K562 (cell line): ENCODE results near the gene TEX48. TPM values are rescaled to one million over a fixed set of nuclear protein-coding genes. Genes with fewer than 3 reads are reported as not detected.
A peak's percentile ranks its signal among the peaks of the same experiment; 100 is the strongest.

Experiments
- CREM ChIP-seq: IDR thresholded peaks from 2 replicates; pipeline ENCODE4 v1.6.1; 2014; ENCODE audit warnings: antibody characterized with exemption, low read depth
- MAFF ChIP-seq: IDR thresholded peaks from 2 replicates; pipeline ENCODE4 v1.6.1; 2012; ENCODE audit warnings: low read length, improper control_type of control experiment
- PHF20 ChIP-seq: fragments of 450-650 bp; IDR thresholded peaks from 2 replicates; pipeline ENCODE4 v1.6.1; 2018; ENCODE audit not compliant: partially characterized antibody
- PML ChIP-seq: IDR thresholded peaks from 2 replicates; pipeline ENCODE4 v1.6.1; 2012; ENCODE audit warnings: low read length, inconsistent platforms
- SMARCB1 ChIP-seq: IDR thresholded peaks from 2 replicates; pipeline ENCODE4 v1.6.1; 2011; ENCODE audit warnings: improper control_type of control experiment, low read depth; ENCODE audit not compliant: insufficient read length
- SP2 ChIP-seq: IDR thresholded peaks from 2 replicates; pipeline ENCODE4 v1.6.1; 2011; ENCODE audit warnings: mild to moderate bottlenecking, low read depth, low read length, moderate library complexity; ENCODE audit not compliant: poor library complexity, severe bottlenecking; ENCODE audit errors: extremely low read depth
- SRF ChIP-seq, 2 experiments: fragments of 250-450, 450-650 bp in 1 of 2; sonication (Bioruptor Pico) in 1 of 2; sonication (generic) in 1 of 2; formaldehyde crosslinking; IDR thresholded peaks; 2 replicates each; pipeline versions ENCODE4 v1.5.0 to v1.5.1; 2020 to 2022; ENCODE audit warnings: mild to moderate bottlenecking in 1 of 2, missing genetic modification reagents in 1 of 2
- TAL1 ChIP-seq: fragments of 450-650 bp; IDR thresholded peaks from 2 replicates; pipeline ENCODE4 v1.6.1; 2016; ENCODE audit warnings: mild to moderate bottlenecking
- TCF3 ChIP-seq: sonication (generic); formaldehyde crosslinking; IDR thresholded peaks from 2 replicates; pipeline ENCODE4 v1.4.0; 2020; ENCODE audit warnings: mild to moderate bottlenecking, missing genetic modification reagents
- polyA plus RNA-seq, 8 experiments: library from polyadenylated mRNA; depleted of rRNA in 4 of 8; stranded (reverse) in 5 of 8; unstranded in 3 of 8; fragments of >200 nt; fragmentation: Nextera tagmentation in 2 of 8; fragmentation: Illumina TruSeq in 1 of 8; extraction: Ambion mirVana in 2 of 8; extraction: Trizol in 1 of 8; gene quantifications; 2 replicates each; pipeline versions ENCODE4 v1.2.1 to v1.2.3, GENCODE V29; 2011 to 2014; ENCODE audit warnings: inconsistent platforms in 1 of 8, missing spikeins in 1 of 8
- total RNA-seq, 7 experiments: library from RNA; depleted of rRNA in 6 of 7; stranded (reverse); fragments of >200 nt in 6 of 7; fragmentation: Illumina TruSeq in 2 of 7; extraction: Trizol in 2 of 7; gene quantifications; 2 replicates each; pipeline versions ENCODE4 v1.2.1 to v1.2.3, GENCODE V29; 2011 to 2021; ENCODE audit warnings: low replicate concordance in 1 of 7
- TF ChIP-seq, protein P1 (sequence below): fragments of 250-450 bp; sonication (Bioruptor Pico); IDR thresholded peaks from 2 replicates; pipeline ENCODE4 v1.4.0; 2020
- TF ChIP-seq, protein P2 (sequence below), 2 experiments: fragments of 450-650 bp in 1 of 2; sonication (generic) in 1 of 2; formaldehyde crosslinking in 1 of 2; IDR thresholded peaks in 1 of 2; conservative IDR thresholded peaks in 1 of 2; 2 replicates each; pipeline versions ENCODE4 v1.6.1 to v1.8.1; 2016 to 2023; ENCODE audit warnings: mild to moderate bottlenecking in 2 of 2, moderate library complexity in 2 of 2, inconsistent platforms in 1 of 2, missing genetic modification reagents in 1 of 2
- TF ChIP-seq, protein P3 (sequence below): IDR thresholded peaks from 2 replicates; pipeline ENCODE4 v1.6.1; 2011; ENCODE audit warnings: borderline replicate concordance, low read depth, mild to moderate bottlenecking, moderate library complexity, low read length; ENCODE audit not compliant: insufficient read depth, poor library complexity, severe bottlenecking

Gene TEX48
- total and polyA plus RNA-seq, 9 of the 15 experiments (the other 6 are each of a cell fraction or from before 2014, with no cell fraction given): not detected

DNA sequence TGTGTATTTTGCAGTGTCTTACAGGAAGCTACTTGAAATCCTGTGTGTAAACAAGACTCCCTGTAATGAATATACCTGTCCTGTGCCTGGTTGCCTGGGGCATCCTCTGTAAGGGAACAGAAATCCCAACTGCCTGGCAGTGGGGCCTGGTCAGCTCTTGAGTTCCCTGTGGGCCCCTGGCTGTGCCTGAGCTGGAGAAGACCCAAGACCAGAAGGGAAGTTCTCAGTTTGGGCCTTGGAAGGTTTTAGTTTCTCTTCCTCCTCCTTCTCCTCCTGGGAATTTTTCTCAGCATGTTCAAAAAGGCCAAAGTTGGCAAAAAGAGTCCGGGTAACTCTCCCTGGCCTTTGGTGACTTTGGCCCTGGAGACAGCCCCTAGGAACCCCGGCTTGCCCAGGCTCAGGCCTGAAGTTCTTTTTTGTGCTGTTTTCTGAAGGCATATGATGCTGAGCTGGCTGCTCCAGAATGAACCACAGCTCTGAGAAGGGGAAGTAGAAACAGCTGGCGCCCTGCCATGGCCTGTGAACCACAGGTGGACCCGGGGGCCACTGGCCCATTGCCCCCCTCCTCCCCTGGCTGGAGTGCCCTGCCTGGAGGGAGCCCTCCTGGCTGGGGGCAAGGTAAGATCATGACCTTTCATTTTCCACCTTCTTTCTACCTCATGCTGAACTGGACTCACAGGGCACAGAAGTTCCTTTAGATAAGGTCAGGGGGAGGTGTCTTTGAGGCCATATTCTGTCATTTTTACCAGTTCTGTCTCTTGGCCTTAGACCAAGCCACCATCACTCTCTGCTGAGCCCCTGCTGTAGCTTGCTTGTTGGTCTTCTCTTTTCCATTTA lies 65.1 kb downstream of the TEX48 start (continued):
- TF ChIP-seq, protein P1, sequence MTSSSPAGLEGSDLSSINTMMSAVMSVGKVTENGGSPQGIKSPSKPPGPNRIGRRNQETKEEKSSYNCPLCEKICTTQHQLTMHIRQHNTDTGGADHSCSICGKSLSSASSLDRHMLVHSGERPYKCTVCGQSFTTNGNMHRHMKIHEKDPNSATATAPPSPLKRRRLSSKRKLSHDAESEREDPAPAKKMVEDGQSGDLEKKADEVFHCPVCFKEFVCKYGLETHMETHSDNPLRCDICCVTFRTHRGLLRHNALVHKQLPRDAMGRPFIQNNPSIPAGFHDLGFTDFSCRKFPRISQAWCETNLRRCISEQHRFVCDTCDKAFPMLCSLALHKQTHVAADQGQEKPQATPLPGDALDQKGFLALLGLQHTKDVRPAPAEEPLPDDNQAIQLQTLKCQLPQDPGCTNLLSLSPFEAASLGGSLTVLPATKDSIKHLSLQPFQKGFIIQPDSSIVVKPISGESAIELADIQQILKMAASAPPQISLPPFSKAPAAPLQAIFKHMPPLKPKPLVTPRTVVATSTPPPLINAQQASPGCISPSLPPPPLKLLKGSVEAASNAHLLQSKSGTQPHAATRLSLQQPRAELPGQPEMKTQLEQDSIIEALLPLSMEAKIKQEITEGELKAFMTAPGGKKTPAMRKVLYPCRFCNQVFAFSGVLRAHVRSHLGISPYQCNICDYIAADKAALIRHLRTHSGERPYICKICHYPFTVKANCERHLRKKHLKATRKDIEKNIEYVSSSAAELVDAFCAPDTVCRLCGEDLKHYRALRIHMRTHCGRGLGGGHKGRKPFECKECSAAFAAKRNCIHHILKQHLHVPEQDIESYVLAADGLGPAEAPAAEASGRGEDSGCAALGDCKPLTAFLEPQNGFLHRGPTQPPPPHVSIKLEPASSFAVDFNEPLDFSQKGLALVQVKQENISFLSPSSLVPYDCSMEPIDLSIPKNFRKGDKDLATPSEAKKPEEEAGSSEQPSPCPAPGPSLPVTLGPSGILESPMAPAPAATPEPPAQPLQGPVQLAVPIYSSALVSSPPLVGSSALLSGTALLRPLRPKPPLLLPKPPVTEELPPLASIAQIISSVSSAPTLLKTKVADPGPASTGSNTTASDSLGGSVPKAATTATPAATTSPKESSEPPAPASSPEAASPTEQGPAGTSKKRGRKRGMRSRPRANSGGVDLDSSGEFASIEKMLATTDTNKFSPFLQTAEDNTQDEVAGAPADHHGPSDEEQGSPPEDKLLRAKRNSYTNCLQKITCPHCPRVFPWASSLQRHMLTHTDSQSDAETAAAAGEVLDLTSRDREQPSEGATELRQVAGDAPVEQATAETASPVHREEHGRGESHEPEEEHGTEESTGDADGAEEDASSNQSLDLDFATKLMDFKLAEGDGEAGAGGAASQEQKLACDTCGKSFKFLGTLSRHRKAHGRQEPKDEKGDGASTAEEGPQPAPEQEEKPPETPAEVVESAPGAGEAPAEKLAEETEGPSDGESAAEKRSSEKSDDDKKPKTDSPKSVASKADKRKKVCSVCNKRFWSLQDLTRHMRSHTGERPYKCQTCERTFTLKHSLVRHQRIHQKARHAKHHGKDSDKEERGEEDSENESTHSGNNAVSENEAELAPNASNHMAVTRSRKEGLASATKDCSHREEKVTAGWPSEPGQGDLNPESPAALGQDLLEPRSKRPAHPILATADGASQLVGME (CRISPR knock-in tag): no peak
- no peak for TF ChIP-seq SP2
- TF ChIP-seq, protein P2, sequence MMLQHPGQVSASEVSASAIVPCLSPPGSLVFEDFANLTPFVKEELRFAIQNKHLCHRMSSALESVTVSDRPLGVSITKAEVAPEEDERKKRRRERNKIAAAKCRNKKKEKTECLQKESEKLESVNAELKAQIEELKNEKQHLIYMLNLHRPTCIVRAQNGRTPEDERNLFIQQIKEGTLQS (IDR thresholded peaks at IDR 0.05): no peak
- TF ChIP-seq, protein P2 (CRISPR knock-in tag; conservative IDR thresholded peaks at IDR 0.05): no peak
- TF ChIP-seq SRF (CRISPR knock-in tag; IDR thresholded peaks at IDR 0.05): no peak
- no peak for TF ChIP-seq MAFF
- peak; percentile 61 for TF ChIP-seq TAL1
- no peak for TF ChIP-seq PML
- TF ChIP-seq CREM: no peak
- TF ChIP-seq SMARCB1: no peak
- no peak for TF ChIP-seq PHF20
- TF ChIP-seq, protein P3, sequence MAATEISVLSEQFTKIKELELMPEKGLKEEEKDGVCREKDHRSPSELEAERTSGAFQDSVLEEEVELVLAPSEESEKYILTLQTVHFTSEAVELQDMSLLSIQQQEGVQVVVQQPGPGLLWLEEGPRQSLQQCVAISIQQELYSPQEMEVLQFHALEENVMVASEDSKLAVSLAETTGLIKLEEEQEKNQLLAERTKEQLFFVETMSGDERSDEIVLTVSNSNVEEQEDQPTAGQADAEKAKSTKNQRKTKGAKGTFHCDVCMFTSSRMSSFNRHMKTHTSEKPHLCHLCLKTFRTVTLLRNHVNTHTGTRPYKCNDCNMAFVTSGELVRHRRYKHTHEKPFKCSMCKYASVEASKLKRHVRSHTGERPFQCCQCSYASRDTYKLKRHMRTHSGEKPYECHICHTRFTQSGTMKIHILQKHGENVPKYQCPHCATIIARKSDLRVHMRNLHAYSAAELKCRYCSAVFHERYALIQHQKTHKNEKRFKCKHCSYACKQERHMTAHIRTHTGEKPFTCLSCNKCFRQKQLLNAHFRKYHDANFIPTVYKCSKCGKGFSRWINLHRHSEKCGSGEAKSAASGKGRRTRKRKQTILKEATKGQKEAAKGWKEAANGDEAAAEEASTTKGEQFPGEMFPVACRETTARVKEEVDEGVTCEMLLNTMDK: no peak
- TF ChIP-seq TCF3 (CRISPR knock-in tag): peak; percentile 70
